MCF 10A (cell line): ENCODE measurements around the gene CTH. TPM values are rescaled to one million over a fixed set of nuclear protein-coding genes. Genes with fewer than 3 reads are reported as not detected.

ENCODE experiments used
- BruUV-seq: library from RNA; stranded (reverse); fragments of 400-500 nt; replicated peaks from 2 replicates; lab custom pipeline; 2021; lab: Mats Ljungman, UMichigan
- CTCF ChIA-PET: fragments of 300-600 bp; sonication (Branson Sonifier 250); formaldehyde crosslinking; extraction: SDS; loops from one replicate; lab custom pipeline; 2021; ENCODE audit warnings: antibody characterized with exemption, inconsistent platforms; lab: Yijun Ruan, JAX
- POLR2A ChIA-PET: fragments of 300-600, 350-650 bp; sonication (Branson Sonifier 250); formaldehyde crosslinking; extraction: SDS; loops from one replicate; lab custom pipeline; 2020; ENCODE audit warnings: antibody characterized with exemption, inconsistent platforms; lab: Yijun Ruan, JAX
- DNase-seq: peaks from one replicate; pipeline ENCODE4 v3.0.0-alpha.2; 2018; ENCODE audit not compliant: unreplicated experiment
- H3K27ac Mint-ChIP-seq: one replicate; pipeline ENCODE4 v1.8.0; 2022; ENCODE audit warnings: mild to moderate bottlenecking, low read depth, mixed read lengths; ENCODE audit not compliant: unreplicated experiment
- H3K27me3 Mint-ChIP-seq: one replicate; pipeline ENCODE4 v1.8.0; 2022; ENCODE audit warnings: mixed read lengths; ENCODE audit not compliant: insufficient read depth, unreplicated experiment
- H3K36me3 Mint-ChIP-seq: one replicate; pipeline ENCODE4 v1.8.0; 2022; ENCODE audit warnings: mild to moderate bottlenecking, moderate library complexity, mixed read lengths; ENCODE audit not compliant: insufficient read depth, unreplicated experiment
- H3K4me1 Mint-ChIP-seq: one replicate; pipeline ENCODE4 v1.8.0; 2022; ENCODE audit warnings: mixed read lengths; ENCODE audit not compliant: insufficient read depth, unreplicated experiment
- H3K4me3 Mint-ChIP-seq: one replicate; pipeline ENCODE4 v1.8.0; 2022; ENCODE audit warnings: mild to moderate bottlenecking, moderate library complexity, mixed read lengths; ENCODE audit not compliant: unreplicated experiment
- H3K9me3 Mint-ChIP-seq: one replicate; pipeline ENCODE4 v1.8.0; 2022; ENCODE audit warnings: mixed read lengths; ENCODE audit not compliant: unreplicated experiment
- intact Hi-C: fragments of 100-400 bp; cut with micrococcal nuclease; formaldehyde crosslinking; loops from 2 replicates; pipeline ENCODE4 v1.14.1; 2022
- total RNA-seq: library from RNA; stranded (reverse); gene quantifications from 2 replicates; pipeline ENCODE4 v1.2.3, GENCODE V29; 2022
- TF ChIP-seq, protein P1 (sequence below): fragments of 200-600 bp; IDR thresholded peaks from one replicate; pipeline ENCODE4 v1.8.0; 2022; ENCODE audit warnings: antibody characterized with exemption, mild to moderate bottlenecking; ENCODE audit not compliant: unreplicated experiment

Gene CTH
- total RNA-seq, 1 experiment from 2014 or later: 3.4 TPM

GRCh38 chr1:70420320-70420719, 9.3 kb downstream of the CTH start:
- Mint-ChIP-seq H3K27ac (no peak overlapping the region), H3K9me3 (no peaks in the 10 kb centered on the region), H3K27me3 (no peaks in the 10 kb centered on the region), H3K4me1 (no peaks in the 10 kb centered on the region), H3K4me3 (no peak overlapping the region), H3K36me3 (peaks cover 4% of the 10 kb centered on the region)
- intact Hi-C loops: no loop called here
- no TSS peak for BruUV-seq
- DNase-seq: no peak
- ChIA-PET CTCF (no interaction called here), POLR2A (interaction anchor here (1.4 kb wide), 1 partner anchor 9 kb away, joined by 5 read pairs; the partner anchor contains the start of gene CTH)
- TF ChIP-seq, protein P1, sequence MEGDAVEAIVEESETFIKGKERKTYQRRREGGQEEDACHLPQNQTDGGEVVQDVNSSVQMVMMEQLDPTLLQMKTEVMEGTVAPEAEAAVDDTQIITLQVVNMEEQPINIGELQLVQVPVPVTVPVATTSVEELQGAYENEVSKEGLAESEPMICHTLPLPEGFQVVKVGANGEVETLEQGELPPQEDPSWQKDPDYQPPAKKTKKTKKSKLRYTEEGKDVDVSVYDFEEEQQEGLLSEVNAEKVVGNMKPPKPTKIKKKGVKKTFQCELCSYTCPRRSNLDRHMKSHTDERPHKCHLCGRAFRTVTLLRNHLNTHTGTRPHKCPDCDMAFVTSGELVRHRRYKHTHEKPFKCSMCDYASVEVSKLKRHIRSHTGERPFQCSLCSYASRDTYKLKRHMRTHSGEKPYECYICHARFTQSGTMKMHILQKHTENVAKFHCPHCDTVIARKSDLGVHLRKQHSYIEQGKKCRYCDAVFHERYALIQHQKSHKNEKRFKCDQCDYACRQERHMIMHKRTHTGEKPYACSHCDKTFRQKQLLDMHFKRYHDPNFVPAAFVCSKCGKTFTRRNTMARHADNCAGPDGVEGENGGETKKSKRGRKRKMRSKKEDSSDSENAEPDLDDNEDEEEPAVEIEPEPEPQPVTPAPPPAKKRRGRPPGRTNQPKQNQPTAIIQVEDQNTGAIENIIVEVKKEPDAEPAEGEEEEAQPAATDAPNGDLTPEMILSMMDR: no peak

DNA sequence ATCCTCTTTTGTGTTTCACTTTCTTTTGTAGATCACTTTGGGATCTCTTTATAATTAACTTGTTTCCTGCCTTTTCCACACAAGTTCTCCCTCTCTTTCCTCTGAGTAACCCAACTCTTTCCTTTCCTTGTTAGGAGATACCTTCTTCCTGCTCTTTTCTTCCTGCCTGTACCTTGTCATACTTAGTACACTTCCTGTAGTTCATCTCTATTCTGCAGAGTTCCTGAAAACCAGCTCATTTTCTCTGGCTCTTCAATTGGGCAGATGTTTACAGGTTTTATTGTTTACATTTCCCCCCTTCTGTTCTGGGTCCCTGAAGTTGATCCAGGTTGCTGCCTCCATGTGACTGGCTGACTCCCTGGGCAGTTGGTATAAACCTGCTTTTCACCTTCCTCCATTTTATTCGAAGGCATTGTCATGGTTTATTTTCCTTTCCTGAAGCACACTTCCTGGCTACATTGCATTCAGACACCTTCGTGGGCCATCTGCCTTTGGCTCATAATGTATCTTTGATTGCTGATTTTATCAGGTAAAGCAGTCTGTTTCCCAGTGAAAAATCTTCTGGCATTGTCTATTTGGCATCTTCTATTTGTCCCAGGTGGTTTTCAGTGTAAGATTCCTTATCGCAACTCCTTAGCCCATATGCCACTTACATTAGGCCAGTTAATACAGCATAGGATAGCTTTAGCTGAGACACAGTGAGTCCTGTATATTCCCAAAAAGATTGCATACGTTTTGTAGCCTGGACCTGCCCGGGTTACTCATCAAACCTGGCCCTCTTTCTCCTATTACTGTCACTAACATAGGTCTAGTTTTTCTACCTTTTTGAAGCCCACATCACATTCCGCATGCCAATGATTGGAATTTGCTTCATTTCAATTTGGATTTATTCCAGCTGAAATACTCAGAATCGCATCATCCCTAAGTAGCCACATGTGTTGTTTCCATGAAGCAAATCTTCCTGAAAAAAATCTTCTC, 15.4 kb downstream of the CTH start:
- no peak overlapping the region for H3K27ac Mint-ChIP-seq
- TF ChIP-seq, protein P1: no peak
- H3K27me3 Mint-ChIP-seq: no peaks in the 10 kb centered on the region
- intact Hi-C loops: no loop called here
- ChIA-PET CTCF (no interaction called here), POLR2A (no interaction called here)
- H3K36me3 Mint-ChIP-seq: peaks cover 8% of the 10 kb centered on the region
- H3K4me3 Mint-ChIP-seq: no peak overlapping the region
- no peaks in the 10 kb centered on the region for H3K9me3 Mint-ChIP-seq
- H3K4me1 Mint-ChIP-seq: peaks cover 5% of the 10 kb centered on the region
- no TSS peak for BruUV-seq
- DNase-seq: no peak

DNA sequence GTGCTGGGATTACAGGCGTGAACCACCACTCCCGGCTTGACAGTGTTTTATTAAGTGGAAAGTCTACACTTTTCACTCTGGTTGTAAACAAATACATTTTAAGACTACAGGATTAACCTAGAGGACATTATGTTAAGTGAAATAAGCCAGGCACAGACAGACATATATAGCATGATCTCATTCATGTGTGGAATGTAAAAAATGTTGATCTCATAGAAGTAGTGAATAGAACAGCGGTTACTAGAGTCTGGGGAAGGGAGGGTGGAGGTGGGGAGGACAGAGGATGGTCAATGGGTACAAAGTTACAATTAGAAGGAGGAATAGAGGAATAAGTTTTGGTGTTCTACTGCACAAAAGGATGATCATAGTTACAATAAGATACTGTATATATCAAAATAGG, 16.9 kb downstream of the CTH start:
- no peaks in the 10 kb centered on the region for H3K27me3 Mint-ChIP-seq
- no TSS peak for BruUV-seq
- TF ChIP-seq, protein P1: no peak
- ChIA-PET CTCF (no interaction called here), POLR2A (no interaction called here)
- DNase-seq: no peak
- H3K4me3 Mint-ChIP-seq: no peak overlapping the region
- intact Hi-C loops: no loop called here
- H3K9me3 Mint-ChIP-seq: no peaks in the 10 kb centered on the region
- no peak overlapping the region for H3K27ac Mint-ChIP-seq
- H3K36me3 Mint-ChIP-seq: peaks cover 8% of the 10 kb centered on the region
- peaks cover 5% of the 10 kb centered on the region for H3K4me1 Mint-ChIP-seq

DNA sequence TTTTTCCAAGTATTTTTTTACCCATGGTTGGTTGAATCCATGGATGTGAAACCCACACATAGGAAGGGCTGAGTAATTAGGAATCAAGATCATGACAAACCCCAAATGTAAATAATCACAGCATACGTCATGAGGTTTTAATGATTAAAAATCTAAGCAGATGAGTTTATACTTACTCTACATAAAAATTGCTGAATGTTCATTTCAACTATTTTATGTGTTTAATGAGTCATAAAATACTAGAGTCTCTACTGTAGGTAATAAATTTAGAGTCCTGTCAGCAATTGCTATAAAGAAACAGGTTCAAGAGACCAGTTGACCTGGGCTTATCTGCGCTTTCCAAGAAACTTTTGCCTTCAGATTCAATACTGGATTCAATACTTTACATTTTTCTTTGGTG, 18.2 kb downstream of the CTH start:
- DNase-seq: no peak
- Mint-ChIP-seq H3K27ac (no peak overlapping the region), H3K4me3 (no peak overlapping the region), H3K36me3 (peaks cover 8% of the 10 kb centered on the region), H3K27me3 (no peaks in the 10 kb centered on the region), H3K9me3 (no peaks in the 10 kb centered on the region), H3K4me1 (peaks cover 5% of the 10 kb centered on the region)
- POLR2A ChIA-PET: no interaction called here
- no TSS peak for BruUV-seq
- intact Hi-C loops: no loop called here
- TF ChIP-seq, protein P1: no peak
- CTCF ChIA-PET: no interaction called here
